Esophagus muscularis mucosa (tissue), 4 donors: ENCODE results near the gene AMT. TPM values are rescaled to one million over a fixed set of nuclear protein-coding genes. Genes with fewer than 3 reads are reported as not detected.
A peak's percentile ranks its signal among the peaks of the same experiment; 100 is the strongest.

ENCODE experiments used
- DNase-seq: peaks from one replicate; pipeline ENCODE4 v3.0.0-alpha.2; 2017; ENCODE audit errors: extremely low spot score
- H3K27ac ChIP-seq, 4 donors: fragments of 200-600 bp; sonication (generic); replicated peaks in 1 of 4; 1 replicate in 3 of 4; 2 replicates in 1 of 4; pipeline ENCODE4 v1.5.1; 2016 to 2019; ENCODE audit warnings: mild to moderate bottlenecking in 1 of 4
- H3K27me3 ChIP-seq, 4 donors: fragments of 200-600 bp; sonication (generic); one replicate each; pipeline versions ENCODE4 v1.5.1 to v1.6.0; 2016 to 2019
- H3K36me3 ChIP-seq, 4 donors: fragments of 200-600 bp; sonication (generic); one replicate each; pipeline ENCODE4 v1.5.1; 2016 to 2019
- H3K4me1 ChIP-seq, 4 donors: fragments of 200-600 bp; sonication (generic); one replicate each; pipeline ENCODE4 v1.5.1; 2016 to 2019
- H3K4me3 ChIP-seq, 4 donors: fragments of 200-600 bp; sonication (generic); 1 replicate in 2 of 4; 2 replicates in 2 of 4; pipeline ENCODE4 v1.5.1; 2016 to 2019; ENCODE audit warnings: mild to moderate bottlenecking in 4 of 4, moderate library complexity in 1 of 4
- H3K9me3 ChIP-seq, 4 donors: fragments of 200-600 bp; sonication (generic); 1 replicate in 3 of 4; 2 replicates in 1 of 4; pipeline ENCODE4 v1.5.1; 2016 to 2019
- CTCF ChIP-seq, 3 experiments: fragments of 200-600 bp in 2 of 3; fragments of 450-650 bp in 1 of 3; sonication (generic) in 2 of 3; IDR thresholded peaks; one replicate each; pipeline ENCODE4 v1.5.1; 2017 to 2019; ENCODE audit warnings: antibody characterized with exemption in 3 of 3, mild to moderate bottlenecking in 2 of 3, moderate library complexity in 1 of 3
- EP300 ChIP-seq: sonication (generic); formaldehyde crosslinking; IDR thresholded peaks from one replicate; pipeline ENCODE4 v1.6.1; 2017; ENCODE audit warnings: antibody characterized with exemption
- POLR2A ChIP-seq: fragments of 450-650 bp; IDR thresholded peaks from one replicate; pipeline ENCODE4 v1.6.1; 2017; ENCODE audit warnings: antibody characterized with exemption, moderate library complexity, mild to moderate bottlenecking, low read depth
- POLR2AphosphoS5 ChIP-seq, 2 donors: sonication (generic); formaldehyde crosslinking; IDR thresholded peaks; one replicate each; pipeline ENCODE4 v1.6.1; 2017; ENCODE audit warnings: antibody characterized with exemption in 2 of 2
- WGBS: methylation state at CpG from one replicate; pipeline ENCODE4 v1.1.5; 2018; 5-methylcytosine and 5-hydroxymethylcytosine counted together
- intact Hi-C: fragments of 100-400 bp; cut with DNase I; formaldehyde crosslinking; loops from one replicate; pipeline ENCODE4 v1.15.1; 2023
- total RNA-seq, 4 donors: library from RNA; depleted of rRNA; stranded (reverse); fragments of >200 nt; gene quantifications; one replicate each; pipeline versions ENCODE4 v1.1.0 to v1.2.1, GENCODE V29; 2016

The AMT gene
- total RNA-seq, 4 donors from 2014 or later, result 1.7 to 5.8 (median 3.8) TPM

- Histone ChIP-seq H3K36me3 (peaks cover 0 to 8% (median 0%) of the 10 kb centered on the region in 4 donors), H3K9me3 (no peaks in the 10 kb centered on the region), H3K27ac (peak overlapping the region; percentile 96 to 100 (median 98)), H3K27me3 (no peaks in the 10 kb centered on the region), H3K4me3 (peak overlapping the region; percentile 85 to 91 (median 88)), H3K4me1 (peaks cover 38 to 57% (median 44%) of the 10 kb centered on the region in 4 donors)
- peak; percentile 93 for DNase-seq
- WGBS, result 4% methylated on average over 13 of the region's 23 CpGs
- intact Hi-C loops, result no loop called here
- TF ChIP-seq CTCF (IDR thresholded peaks at IDR 0.05), result no peak
- TF ChIP-seq EP300, result no peak
- TF ChIP-seq POLR2AphosphoS5 (IDR thresholded peaks at IDR 0.05), result peak in 1 of 2 donors; percentile 24
- peak; percentile 61 for TF ChIP-seq POLR2A
These were observed 47.0 kb upstream of the AMT start for GRCh38 chr3:49469037-49469935.

- H3K4me1 ChIP-seq, result peaks cover 32 to 38% (median 35%) of the 10 kb centered on the region in 4 donors
- 85% methylated on average over 2 of the region's 2 CpGs for WGBS
- no peaks in the 10 kb centered on the region for H3K27me3 ChIP-seq
- peak overlapping the region; percentile 12 to 96 (median 35) for H3K27ac ChIP-seq
- H3K4me3 ChIP-seq, result no peak overlapping the region
- H3K9me3 ChIP-seq, result no peaks in the 10 kb centered on the region
- TF ChIP-seq POLR2AphosphoS5 (IDR thresholded peaks at IDR 0.05), result no peak
- no peak for TF ChIP-seq CTCF (IDR thresholded peaks at IDR 0.05)
- TF ChIP-seq EP300, result no peak
- TF ChIP-seq POLR2A, result no peak
- intact Hi-C loops, result no loop called here
- no peaks in the 10 kb centered on the region for H3K36me3 ChIP-seq
- DNase-seq, result no peak
These were observed 43.8 kb upstream of the AMT start for GRCh38 chr3:49466085-49466484.

GRCh38 chr3:49465270-49466034, 43.2 kb upstream of the AMT start:
- peaks cover 30 to 38% (median 34%) of the 10 kb centered on the region in 4 donors for H3K4me1 ChIP-seq

DNA sequence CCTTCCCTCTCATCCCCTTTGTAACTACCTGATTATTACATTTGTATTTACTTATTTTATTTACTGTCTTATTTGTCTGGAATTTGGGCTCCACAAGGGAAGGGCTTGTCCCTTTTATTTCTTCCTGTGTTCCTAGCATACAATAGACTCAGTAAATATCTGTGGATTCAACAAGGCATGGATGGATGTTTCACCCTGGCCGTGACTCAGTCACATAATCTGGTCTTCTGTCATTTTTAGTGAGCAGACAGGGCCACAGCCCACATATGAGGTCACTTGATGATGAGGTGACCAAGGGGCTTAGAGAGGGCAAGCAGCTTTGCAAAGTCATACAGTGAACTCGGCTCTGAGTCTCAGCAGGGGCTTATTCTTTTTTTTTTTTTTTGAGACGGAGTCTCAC, 39.9 kb upstream of the AMT start:
- Histone ChIP-seq H3K4me3 (no peak overlapping the region), H3K4me1 (peaks cover 8 to 26% (median 12%) of the 10 kb centered on the region in 4 donors), H3K36me3 (no peaks in the 10 kb centered on the region), H3K9me3 (no peaks in the 10 kb centered on the region), H3K27me3 (no peaks in the 10 kb centered on the region), H3K27ac (peak overlapping the region in 2 of 4 donors; percentile 7 to 17)
- TF ChIP-seq CTCF (IDR thresholded peaks at IDR 0.05), result no peak
- TF ChIP-seq POLR2AphosphoS5 (IDR thresholded peaks at IDR 0.05), result no peak
- no peak for TF ChIP-seq POLR2A
- TF ChIP-seq EP300, result no peak
- no peak for DNase-seq
- intact Hi-C loops, result no loop called here
- WGBS, result 84% methylated on average over 3 of the region's 3 CpGs

More at GRCh38 chr3:49465270-49466034, 43.2 kb upstream of the AMT start:
- no peaks in the 10 kb centered on the region for H3K36me3 ChIP-seq
- no peaks in the 10 kb centered on the region for H3K27me3 ChIP-seq
- no peak for DNase-seq
- no peak for TF ChIP-seq POLR2A
- no peak for TF ChIP-seq POLR2AphosphoS5 (IDR thresholded peaks at IDR 0.05)
- no peak for TF ChIP-seq EP300
- no peak for TF ChIP-seq CTCF (IDR thresholded peaks at IDR 0.05)
- intact Hi-C loops, result no loop called here
- no peaks in the 10 kb centered on the region for H3K9me3 ChIP-seq
- no peak overlapping the region for H3K4me3 ChIP-seq
- peak overlapping the region; percentile 12 to 96 (median 35) for H3K27ac ChIP-seq
- 90% methylated on average over 17 of the region's 18 CpGs for WGBS
